ENCODE results near the gene EEF2K. TPM values are rescaled to one million over a fixed set of nuclear protein-coding genes. Genes with fewer than 3 reads are reported as not detected.

The EEF2K gene
- polyA plus RNA-seq, 1 experiment, result 9.6 TPM

- Histone ChIP-seq H3K27ac (ENCODE audit: low read depth, low read length) (peak overlapping the region; percentile 11), H3K4me3 (ENCODE audit: low read depth, low read length) (no peak overlapping the region), H3K27me3 (ENCODE audit: control insufficient read depth, insufficient read depth, low read length) (no peaks in the 10 kb centered on the region), H3K9me3 (ENCODE audit: control insufficient read depth, insufficient read depth, low read length) (no peaks in the 10 kb centered on the region)
- DNase-seq (ENCODE audit: low read depth, low spot score), result no peak
- TF ChIP-seq, protein P1, sequence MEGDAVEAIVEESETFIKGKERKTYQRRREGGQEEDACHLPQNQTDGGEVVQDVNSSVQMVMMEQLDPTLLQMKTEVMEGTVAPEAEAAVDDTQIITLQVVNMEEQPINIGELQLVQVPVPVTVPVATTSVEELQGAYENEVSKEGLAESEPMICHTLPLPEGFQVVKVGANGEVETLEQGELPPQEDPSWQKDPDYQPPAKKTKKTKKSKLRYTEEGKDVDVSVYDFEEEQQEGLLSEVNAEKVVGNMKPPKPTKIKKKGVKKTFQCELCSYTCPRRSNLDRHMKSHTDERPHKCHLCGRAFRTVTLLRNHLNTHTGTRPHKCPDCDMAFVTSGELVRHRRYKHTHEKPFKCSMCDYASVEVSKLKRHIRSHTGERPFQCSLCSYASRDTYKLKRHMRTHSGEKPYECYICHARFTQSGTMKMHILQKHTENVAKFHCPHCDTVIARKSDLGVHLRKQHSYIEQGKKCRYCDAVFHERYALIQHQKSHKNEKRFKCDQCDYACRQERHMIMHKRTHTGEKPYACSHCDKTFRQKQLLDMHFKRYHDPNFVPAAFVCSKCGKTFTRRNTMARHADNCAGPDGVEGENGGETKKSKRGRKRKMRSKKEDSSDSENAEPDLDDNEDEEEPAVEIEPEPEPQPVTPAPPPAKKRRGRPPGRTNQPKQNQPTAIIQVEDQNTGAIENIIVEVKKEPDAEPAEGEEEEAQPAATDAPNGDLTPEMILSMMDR (IDR thresholded peaks at IDR 0.05; ENCODE audit: low read depth, low read length), result no peak
- ChIA-PET CTCF (no interaction called here), POLR2A (no interaction called here)
Observed at GRCh38 chr16:22233037-22233372, 26.9 kb downstream of the EEF2K start.

DNA sequence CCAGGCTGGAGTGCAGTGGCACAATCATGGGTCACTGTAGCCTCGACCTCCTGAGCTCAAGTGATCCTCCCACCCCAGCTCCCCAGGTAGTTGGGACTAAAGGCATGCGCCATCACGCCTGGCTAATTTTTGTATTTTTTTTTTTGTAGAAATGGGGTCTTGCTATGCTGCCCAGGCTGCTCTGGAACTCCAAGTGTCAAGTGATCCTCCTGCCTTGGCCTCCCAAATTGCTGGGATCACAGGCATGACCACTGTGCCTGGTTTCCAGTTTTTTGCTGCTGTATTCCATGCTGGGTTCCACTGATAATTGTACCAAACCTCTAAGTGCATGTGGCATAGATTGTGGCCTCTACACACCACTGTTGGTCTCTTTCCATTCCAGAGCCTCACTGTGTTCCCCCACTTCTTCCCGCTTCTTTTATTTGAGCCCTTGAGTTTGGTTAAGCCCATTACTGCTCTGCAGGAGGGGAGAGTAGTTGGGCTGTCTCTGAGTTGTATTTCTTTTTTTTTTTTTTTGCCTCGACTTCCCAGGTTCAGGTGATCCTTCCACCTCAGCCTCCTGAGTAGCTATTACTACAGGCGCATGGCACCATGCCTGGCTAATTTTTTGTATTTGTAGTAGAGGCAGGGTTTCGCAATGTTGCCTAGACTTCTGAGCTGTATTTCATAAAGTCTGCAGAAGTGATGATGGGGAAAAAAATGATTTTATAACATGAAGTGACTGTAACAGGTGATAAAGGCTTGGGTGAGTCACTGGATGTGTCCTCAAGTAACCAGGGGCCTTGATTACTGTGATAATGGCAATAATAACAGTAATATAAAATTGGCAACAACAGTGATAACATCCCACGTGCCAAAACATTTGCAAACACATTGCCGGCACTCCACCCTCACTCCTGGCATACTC lies 30.0 kb downstream of the EEF2K start:
- no peaks in the 10 kb centered on the region for H3K9me3 ChIP-seq (ENCODE audit: control insufficient read depth, insufficient read depth, low read length)
- CTCF ChIA-PET, result no interaction called here
- POLR2A ChIA-PET, result interaction anchor here (0.7 kb wide), 2 partner anchors 10 to 22 kb away, joined by 4 to 6 read pairs; no protein-coding TSS in a partner anchor
- no peak for DNase-seq (ENCODE audit: low read depth, low spot score)
- no peaks in the 10 kb centered on the region for H3K27me3 ChIP-seq (ENCODE audit: control insufficient read depth, insufficient read depth, low read length)
- H3K4me3 ChIP-seq (ENCODE audit: low read depth, low read length), result no peak overlapping the region
- no peak overlapping the region for H3K27ac ChIP-seq (ENCODE audit: low read depth, low read length)
- TF ChIP-seq, protein P1 (IDR thresholded peaks at IDR 0.05; ENCODE audit: low read depth, low read length), result no peak

GRCh38 chr16:22239131-22239805 lies 33.2 kb downstream of the EEF2K start:
- H3K4me3 ChIP-seq (ENCODE audit: low read depth, low read length), result no peak overlapping the region
- no peaks in the 10 kb centered on the region for H3K27me3 ChIP-seq (ENCODE audit: control insufficient read depth, insufficient read depth, low read length)
- H3K27ac ChIP-seq (ENCODE audit: low read depth, low read length), result no peak overlapping the region
- POLR2A ChIA-PET, result no interaction called here
- no peak for DNase-seq (ENCODE audit: low read depth, low spot score)
- TF ChIP-seq, protein P1 (IDR thresholded peaks at IDR 0.05; ENCODE audit: low read depth, low read length), result no peak
- no peaks in the 10 kb centered on the region for H3K9me3 ChIP-seq (ENCODE audit: control insufficient read depth, insufficient read depth, low read length)
- CTCF ChIA-PET, result interaction anchor here (1.2 kb wide), 1 partner anchor 61 kb away, joined by 3 read pairs; no protein-coding TSS in a partner anchor

DNA sequence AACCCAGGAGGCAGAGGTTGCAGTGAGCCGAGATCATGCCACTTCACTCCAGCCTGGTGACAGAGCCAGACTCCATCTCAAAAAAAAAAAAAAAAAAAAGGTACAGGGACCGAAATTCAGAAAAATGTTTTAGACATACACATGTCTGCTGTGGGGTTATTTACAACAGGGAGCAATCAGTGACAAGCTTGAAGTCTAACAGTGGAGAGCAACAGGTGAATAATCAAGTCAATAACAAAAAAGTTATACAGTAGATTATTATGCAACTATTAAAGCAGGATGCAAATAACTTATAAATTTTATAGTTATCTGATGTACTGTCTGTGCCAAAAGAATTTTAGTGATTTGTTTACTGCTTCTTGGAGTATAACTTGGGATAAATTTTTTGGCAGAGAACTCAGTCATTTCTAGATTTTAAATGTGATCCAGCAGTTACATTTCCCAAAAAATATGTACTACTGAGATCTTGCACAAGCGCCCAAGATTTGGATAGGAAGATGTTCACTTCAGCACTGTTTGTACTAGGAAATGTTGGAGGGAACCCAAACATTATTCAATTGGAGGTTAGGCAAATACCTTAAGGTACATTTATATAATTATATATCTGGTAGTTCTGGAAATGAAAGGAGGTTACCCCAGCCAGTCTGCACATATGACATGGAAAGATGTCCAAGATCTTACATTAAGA lies 34.1 kb downstream of the EEF2K start:
- ChIA-PET POLR2A (no interaction called here), CTCF (no interaction called here)
- Histone ChIP-seq H3K27ac (ENCODE audit: low read depth, low read length) (no peak overlapping the region), H3K4me3 (ENCODE audit: low read depth, low read length) (no peak overlapping the region), H3K9me3 (ENCODE audit: control insufficient read depth, insufficient read depth, low read length) (no peaks in the 10 kb centered on the region), H3K27me3 (ENCODE audit: control insufficient read depth, insufficient read depth, low read length) (no peaks in the 10 kb centered on the region)
- no peak for DNase-seq (ENCODE audit: low read depth, low spot score)
- TF ChIP-seq, protein P1 (IDR thresholded peaks at IDR 0.05; ENCODE audit: low read depth, low read length), result no peak
